HepG2 (cell line): Measurements from ENCODE around the gene RPUSD3. TPM values are rescaled to one million over a fixed set of nuclear protein-coding genes. Genes with fewer than 3 reads are reported as not detected.

Experiments
- AKAP8 ChIP-seq: sonication (generic); formaldehyde crosslinking; IDR thresholded peaks from 2 replicates; pipeline ENCODE4 v1.5.1; 2020; ENCODE audit warnings: mild to moderate bottlenecking, missing genetic modification reagents
- ATF1 ChIP-seq: IDR thresholded peaks from 2 replicates; pipeline ENCODE4 v1.6.1; 2016; ENCODE audit warnings: mild to moderate bottlenecking, control low read depth
- ATF7 ChIP-seq, 2 experiments: fragments of 450-650 bp in 1 of 2; sonication (generic) in 1 of 2; formaldehyde crosslinking in 1 of 2; IDR thresholded peaks; 2 replicates each; pipeline versions ENCODE4 v1.4.0 to v1.6.1; 2016 to 2020; ENCODE audit warnings: antibody characterized with exemption in 1 of 2, mild to moderate bottlenecking in 1 of 2, missing genetic modification reagents in 1 of 2
- CCDC6 ChIP-seq: sonication (generic); formaldehyde crosslinking; IDR thresholded peaks from 2 replicates; pipeline ENCODE4 v1.8.1; 2022; ENCODE audit warnings: mild to moderate bottlenecking, missing genetic modification reagents, moderate library complexity
- CSRNP2 ChIP-seq: sonication (generic); formaldehyde crosslinking; conservative IDR thresholded peaks from 2 replicates; pipeline ENCODE4 v1.8.0; 2022; ENCODE audit warnings: low read depth, missing genetic modification reagents
- DNMT3B ChIP-seq: conservative IDR thresholded peaks from 2 replicates; pipeline ENCODE4 v1.6.1; 2016; ENCODE audit warnings: missing biosample characterization, control low read depth
- E2F1 ChIP-seq: sonication (generic); formaldehyde crosslinking; IDR thresholded peaks from 2 replicates; pipeline ENCODE4 v1.5.0; 2020; ENCODE audit warnings: missing genetic modification reagents
- ETV5 ChIP-seq: IDR thresholded peaks from 2 replicates; pipeline ENCODE4 v1.6.1; 2018; ENCODE audit warnings: missing biosample characterization, missing genetic modification reagents, inconsistent platforms, borderline replicate concordance
- HOXA3 ChIP-seq: sonication (generic); formaldehyde crosslinking; IDR thresholded peaks from 2 replicates; pipeline ENCODE4 v1.5.0; 2020; ENCODE audit warnings: missing genetic modification reagents
- HOXA7 ChIP-seq: sonication (generic); formaldehyde crosslinking; IDR thresholded peaks from 2 replicates; pipeline ENCODE4 v1.8.1; 2022; ENCODE audit warnings: mild to moderate bottlenecking, missing genetic modification reagents, moderate library complexity
- IRF2 ChIP-seq: IDR thresholded peaks from 2 replicates; pipeline ENCODE4 v1.6.1; 2018; ENCODE audit warnings: missing genetic modification reagents, missing compliant biosample characterization
- JDP2 ChIP-seq: sonication (generic); formaldehyde crosslinking; IDR thresholded peaks from 2 replicates; pipeline ENCODE4 v1.8.1; 2022; ENCODE audit warnings: missing genetic modification reagents, borderline replicate concordance
- MTA1 ChIP-seq: sonication (generic); formaldehyde crosslinking; IDR thresholded peaks from 2 replicates; pipeline ENCODE4 v1.4.0; 2020; ENCODE audit warnings: missing genetic modification reagents, mild to moderate bottlenecking, borderline replicate concordance
- RBAK ChIP-seq: sonication (generic); formaldehyde crosslinking; IDR thresholded peaks from 2 replicates; pipeline ENCODE4 v1.5.1; 2020; ENCODE audit warnings: mild to moderate bottlenecking, missing genetic modification reagents
- SMYD3 ChIP-seq: sonication (generic); formaldehyde crosslinking; IDR thresholded peaks from 2 replicates; pipeline ENCODE4 v1.8.1; 2023; ENCODE audit warnings: mild to moderate bottlenecking, missing genetic modification reagents
- SP140L ChIP-seq: sonication (generic); formaldehyde crosslinking; IDR thresholded peaks from 2 replicates; pipeline ENCODE4 v1.4.0; 2020; ENCODE audit warnings: missing genetic modification reagents, borderline replicate concordance
- TBX2 ChIP-seq: sonication (generic); formaldehyde crosslinking; IDR thresholded peaks from 2 replicates; pipeline ENCODE4 v1.5.0; 2020; ENCODE audit warnings: missing genetic modification reagents, mild to moderate bottlenecking, borderline replicate concordance
- TCF12 ChIP-seq, 2 experiments: fragments of 450-650 bp in 1 of 2; sonication (generic) in 1 of 2; formaldehyde crosslinking in 1 of 2; IDR thresholded peaks; 2 replicates each; pipeline versions ENCODE4 v1.6.1 to v1.8.0; 2017 to 2022; ENCODE audit warnings: antibody characterized with exemption in 1 of 2, mild to moderate bottlenecking in 1 of 2, missing genetic modification reagents in 1 of 2, moderate library complexity in 1 of 2
- YEATS4 ChIP-seq: sonication (generic); formaldehyde crosslinking; IDR thresholded peaks from 2 replicates; pipeline ENCODE4 v1.4.0; 2020; ENCODE audit warnings: missing genetic modification reagents, borderline replicate concordance
- ZC3H4 ChIP-seq: sonication (generic); formaldehyde crosslinking; IDR thresholded peaks from 2 replicates; pipeline ENCODE4 v1.4.0; 2020; ENCODE audit warnings: missing genetic modification reagents, borderline replicate concordance
- ZNF354B ChIP-seq: sonication (generic); formaldehyde crosslinking; IDR thresholded peaks from 2 replicates; pipeline ENCODE4 v1.8.0; 2022; ENCODE audit warnings: mild to moderate bottlenecking, missing genetic modification reagents
- ZNF460 ChIP-seq: sonication (generic); formaldehyde crosslinking; IDR thresholded peaks from 2 replicates; pipeline ENCODE4 v1.5.1; 2020; ENCODE audit warnings: missing genetic modification reagents, mild to moderate bottlenecking, borderline replicate concordance
- ZNF572 ChIP-seq: sonication (generic); formaldehyde crosslinking; IDR thresholded peaks from 2 replicates; pipeline ENCODE4 v1.5.1; 2020; ENCODE audit warnings: mild to moderate bottlenecking, missing genetic modification reagents
- ZNF589 ChIP-seq: sonication (generic); formaldehyde crosslinking; conservative IDR thresholded peaks from 2 replicates; pipeline ENCODE4 v1.8.0; 2022; ENCODE audit warnings: mild to moderate bottlenecking, moderate library complexity, missing genetic modification reagents
- ZNF629 ChIP-seq: sonication (generic); formaldehyde crosslinking; conservative IDR thresholded peaks from 2 replicates; pipeline ENCODE4 v1.5.0; 2020; ENCODE audit warnings: missing genetic modification reagents
- ZNF672 ChIP-seq: sonication (generic); formaldehyde crosslinking; IDR thresholded peaks from 2 replicates; pipeline ENCODE4 v1.8.1; 2022; ENCODE audit warnings: missing genetic modification reagents
- ZNF841 ChIP-seq: sonication (generic); formaldehyde crosslinking; IDR thresholded peaks from 2 replicates; pipeline ENCODE4 v1.8.1; 2023; ENCODE audit warnings: missing genetic modification reagents, borderline replicate concordance
- ZUFSP ChIP-seq: sonication (generic); formaldehyde crosslinking; IDR thresholded peaks from 2 replicates; pipeline ENCODE4 v1.9.0; 2021; ENCODE audit warnings: missing genetic modification reagents, mild to moderate bottlenecking, borderline replicate concordance
- polyA plus RNA-seq, 8 experiments: library from polyadenylated mRNA; depleted of rRNA in 3 of 8; stranded (reverse) in 7 of 8; unstranded in 1 of 8; fragments of >200 nt; fragmentation: Illumina TruSeq in 4 of 8; extraction: Trizol in 4 of 8; gene quantifications; 2 replicates each; pipeline versions ENCODE4 v1.2.1 to v1.2.3, GENCODE V29; 2011 to 2016; ENCODE audit warnings: low read depth in 4 of 8, missing spikeins in 1 of 8, mixed read lengths in 1 of 8; ENCODE audit not compliant: insufficient read depth in 1 of 8
- total RNA-seq, 5 experiments: library from RNA; depleted of rRNA; stranded (reverse); fragments of >200 nt; fragmentation: Illumina TruSeq; extraction: Trizol; gene quantifications; 2 replicates each; pipeline ENCODE4 v1.2.3, GENCODE V29; 2016; ENCODE audit warnings: low read depth in 1 of 5

RPUSD3 gene
- total and polyA plus RNA-seq, 2 of the 13 experiments (the other 11 are each of a cell fraction or from before 2014, with no cell fraction given) = 32.1 to 48.7 TPM

GRCh38 chr3:9843715-9844438 lies at the start of gene RPUSD3 (continued):
- TF ChIP-seq ZNF572 (CRISPR knock-in tag) = no peak
- TF ChIP-seq AKAP8 (CRISPR knock-in tag) = no peak
- no peak for TF ChIP-seq MTA1 (CRISPR knock-in tag)
- TF ChIP-seq TCF12 (IDR thresholded peaks at IDR 0.05) = no peak
- TF ChIP-seq TCF12 (CRISPR knock-in tag; IDR thresholded peaks at IDR 0.05) = no peak
- TF ChIP-seq JDP2 (CRISPR knock-in tag) = no peak
- TF ChIP-seq CSRNP2 (CRISPR knock-in tag) = no peak
- peak; percentile 60 for TF ChIP-seq ETV5
- TF ChIP-seq SMYD3 (CRISPR knock-in tag) = no peak
- no peak for TF ChIP-seq ZNF460 (CRISPR knock-in tag)
- no peak for TF ChIP-seq ATF7 (IDR thresholded peaks at IDR 0.05)
- no peak for TF ChIP-seq ATF7 (CRISPR knock-in tag; IDR thresholded peaks at IDR 0.05)
- TF ChIP-seq SP140L (CRISPR knock-in tag) = no peak
- peak; percentile 70 for TF ChIP-seq TBX2 (CRISPR knock-in tag)
- TF ChIP-seq E2F1 (CRISPR knock-in tag) = no peak
- TF ChIP-seq ZNF629 (CRISPR knock-in tag) = peak; percentile 71
- no peak for TF ChIP-seq ATF1
- no peak for TF ChIP-seq ZC3H4 (CRISPR knock-in tag)
- TF ChIP-seq RBAK (CRISPR knock-in tag) = no peak
- TF ChIP-seq IRF2 (CRISPR knock-in tag) = no peak
- no peak for TF ChIP-seq ZNF589 (CRISPR knock-in tag)
- no peak for TF ChIP-seq HOXA7 (CRISPR knock-in tag)
- 0 out of 2 replicates have a peak, but pooled peaks have one; percentile 49 for TF ChIP-seq YEATS4 (CRISPR knock-in tag)
- no peak for TF ChIP-seq CCDC6
- no peak for TF ChIP-seq ZNF841 (CRISPR knock-in tag)
- TF ChIP-seq ZNF354B = no peak
- no peak for TF ChIP-seq HOXA3 (CRISPR knock-in tag)
- no peak for TF ChIP-seq DNMT3B
- no peak for TF ChIP-seq ZNF672
- no peak for TF ChIP-seq ZUFSP
